Glutamatergic neuron (in vitro differentiated cells): Measurements from ENCODE around the gene CFB. TPM values are rescaled to one million over a fixed set of nuclear protein-coding genes. Genes with fewer than 3 reads are reported as not detected.
A peak's percentile ranks its signal among the peaks of the same experiment; 100 is the strongest.

Experiments
- DNase-seq: peaks from one replicate; pipeline ENCODE4 v3.0.0; 2022
- H3K27ac Mint-ChIP-seq: one replicate; pipeline ENCODE4 v1.8.0; 2020; ENCODE audit warnings: mild to moderate bottlenecking, mixed read lengths, inconsistent platforms; ENCODE audit not compliant: unreplicated experiment
- H3K27me3 Mint-ChIP-seq: one replicate; pipeline ENCODE4 v1.8.0; 2020; ENCODE audit warnings: mild to moderate bottlenecking, moderate library complexity, mixed read lengths, inconsistent platforms; ENCODE audit not compliant: unreplicated experiment
- H3K36me3 Mint-ChIP-seq: one replicate; pipeline ENCODE4 v1.8.0; 2020; ENCODE audit warnings: mild to moderate bottlenecking, mixed read lengths, inconsistent platforms; ENCODE audit not compliant: unreplicated experiment
- H3K4me1 Mint-ChIP-seq: one replicate; pipeline ENCODE4 v1.8.0; 2020; ENCODE audit warnings: mild to moderate bottlenecking, low read depth, mixed read lengths, inconsistent platforms; ENCODE audit not compliant: unreplicated experiment
- H3K4me3 Mint-ChIP-seq: one replicate; pipeline ENCODE4 v1.8.0; 2020; ENCODE audit warnings: mild to moderate bottlenecking, mixed read lengths, inconsistent platforms; ENCODE audit not compliant: unreplicated experiment
- H3K9me3 Mint-ChIP-seq: one replicate; pipeline ENCODE4 v1.8.0; 2020; ENCODE audit warnings: mild to moderate bottlenecking, moderate library complexity, mixed read lengths, inconsistent platforms; ENCODE audit not compliant: unreplicated experiment
- CTCF ChIP-seq: fragments of 200-600 bp; sonication (generic); IDR thresholded peaks from one replicate; pipeline ENCODE4 v1.5.0; 2021; ENCODE audit not compliant: partially characterized antibody, unreplicated experiment
- total RNA-seq: library from RNA; stranded (reverse); fragmentation: NEBNext Ultra II Directional; extraction: Animal tissue kit (Norgen Biotek cat#: 25700); gene quantifications from one replicate; pipeline ENCODE4 v1.2.1, GENCODE V29; 2021; ENCODE audit not compliant: unreplicated experiment

Gene CFB
- total RNA-seq, 1 donor from 2014 or later: not detected

GRCh38 chr6:31915756-31916155 lies 30.1 kb upstream of the CFB start:
- Mint-ChIP-seq H3K27me3 (no peaks in the 10 kb centered on the region), H3K4me1 (no peaks in the 10 kb centered on the region), H3K4me3 (peak overlapping the region; percentile 11), H3K9me3 (no peaks in the 10 kb centered on the region), H3K36me3 (no peaks in the 10 kb centered on the region), H3K27ac (no peak overlapping the region)
- no peak for TF ChIP-seq CTCF
- DNase-seq: no peak

GRCh38 chr6:31918069-31918720 lies 27.7 kb upstream of the CFB start:
- Mint-ChIP-seq H3K9me3 (no peaks in the 10 kb centered on the region), H3K36me3 (no peaks in the 10 kb centered on the region), H3K27ac (no peak overlapping the region), H3K27me3 (no peaks in the 10 kb centered on the region), H3K4me1 (no peaks in the 10 kb centered on the region), H3K4me3 (no peak overlapping the region)
- TF ChIP-seq CTCF: no peak
- no peak for DNase-seq

- Mint-ChIP-seq H3K4me1 (no peaks in the 10 kb centered on the region), H3K27me3 (no peaks in the 10 kb centered on the region), H3K27ac (no peak overlapping the region), H3K4me3 (no peak overlapping the region), H3K9me3 (no peaks in the 10 kb centered on the region), H3K36me3 (no peaks in the 10 kb centered on the region)
- DNase-seq: no peak
- TF ChIP-seq CTCF: no peak
Observed at GRCh38 chr6:31919624-31920303, 26.1 kb upstream of the CFB start.

- Mint-ChIP-seq H3K27me3 (no peaks in the 10 kb centered on the region), H3K36me3 (no peaks in the 10 kb centered on the region), H3K4me1 (no peaks in the 10 kb centered on the region), H3K27ac (no peak overlapping the region), H3K9me3 (no peaks in the 10 kb centered on the region), H3K4me3 (no peak overlapping the region)
- TF ChIP-seq CTCF: no peak
- no peak for DNase-seq
Observed at GRCh38 chr6:31920811-31921210, 25.1 kb upstream of the CFB start.

GRCh38 chr6:31922942-31923341 lies 23.0 kb upstream of the CFB start:
- H3K27me3 Mint-ChIP-seq: no peaks in the 10 kb centered on the region
- no peaks in the 10 kb centered on the region for H3K4me1 Mint-ChIP-seq
- no peak overlapping the region for H3K27ac Mint-ChIP-seq
- H3K4me3 Mint-ChIP-seq: no peak overlapping the region
- DNase-seq: no peak
- TF ChIP-seq CTCF: no peak
- no peaks in the 10 kb centered on the region for H3K9me3 Mint-ChIP-seq
- no peaks in the 10 kb centered on the region for H3K36me3 Mint-ChIP-seq
